IPS DF 19.7 (cell line): Measurements from ENCODE around the gene NCAM2.
"Not testable (repeated sequence)": the region's sequence is repeated elsewhere in the genome, so short reads cannot be mapped to it uniquely, and the experiment has no call there.

Experiments
- DNase-seq: peaks from one replicate; pipeline ENCODE4 v3.0.0-alpha.2; 2013; ENCODE audit warnings: low read depth, low spot score

The NCAM2 gene

DNA sequence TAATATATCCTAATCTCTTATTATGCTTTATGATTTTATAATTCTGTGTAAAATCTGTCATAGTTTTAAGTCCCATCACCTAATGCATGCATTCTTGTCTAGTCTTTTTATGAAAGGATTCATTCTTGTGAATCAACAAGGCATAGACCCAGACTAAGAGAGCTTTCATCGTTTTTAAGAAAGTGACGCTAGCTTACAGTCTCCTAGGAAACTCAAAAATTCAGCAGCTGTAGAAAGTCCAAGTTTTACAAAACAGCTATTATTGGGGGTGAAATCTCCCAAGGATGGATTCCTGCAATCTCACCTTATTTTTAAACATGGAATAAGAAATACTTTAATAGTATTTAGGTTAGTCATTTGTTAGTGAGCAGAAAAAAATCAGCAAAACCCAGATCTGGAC lies 104.7 kb downstream of the NCAM2 start:
- DNase-seq, result no peak

GRCh38 chr21:21103692-21104091 lies 105.5 kb downstream of the NCAM2 start:
- DNase-seq, result no peak

GRCh38 chr21:21109736-21110135 lies 111.5 kb downstream of the NCAM2 start:
- no peak for DNase-seq

DNA sequence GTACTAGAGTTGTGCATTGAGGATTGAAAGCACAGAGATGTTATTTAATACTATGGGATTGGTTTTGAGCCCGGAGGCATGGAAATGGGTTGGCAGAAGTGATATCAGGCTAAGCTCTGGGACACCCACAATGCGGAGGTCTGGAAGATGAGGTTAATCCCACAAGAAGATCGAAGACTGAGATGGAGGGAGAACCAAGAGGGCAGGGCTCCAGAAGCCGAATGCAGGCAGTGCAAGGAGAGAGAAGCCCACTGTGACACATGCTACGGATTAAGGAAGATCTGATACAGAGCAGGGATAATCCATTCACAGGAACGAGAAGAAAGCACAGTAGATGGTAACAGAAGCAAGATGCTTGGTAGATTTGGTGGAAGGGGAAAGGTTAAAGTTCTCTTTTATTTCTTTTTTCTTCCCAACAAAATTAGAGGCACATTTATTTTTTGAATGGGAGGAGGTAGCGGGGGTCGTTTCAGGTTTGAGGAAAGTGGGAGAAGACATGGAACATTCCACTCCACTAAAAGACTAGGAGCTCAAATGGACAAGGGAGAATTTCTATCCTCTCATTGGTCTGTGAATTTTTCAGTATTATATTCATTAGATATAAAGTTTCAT lies 113.2 kb downstream of the NCAM2 start:
- DNase-seq, result no peak

GRCh38 chr21:21114461-21114860 lies 116.3 kb downstream of the NCAM2 start:
- DNase-seq, result no peak

- DNase-seq, result no peak
These were observed 120.9 kb downstream of the NCAM2 start for GRCh38 chr21:21119091-21119490.

DNA sequence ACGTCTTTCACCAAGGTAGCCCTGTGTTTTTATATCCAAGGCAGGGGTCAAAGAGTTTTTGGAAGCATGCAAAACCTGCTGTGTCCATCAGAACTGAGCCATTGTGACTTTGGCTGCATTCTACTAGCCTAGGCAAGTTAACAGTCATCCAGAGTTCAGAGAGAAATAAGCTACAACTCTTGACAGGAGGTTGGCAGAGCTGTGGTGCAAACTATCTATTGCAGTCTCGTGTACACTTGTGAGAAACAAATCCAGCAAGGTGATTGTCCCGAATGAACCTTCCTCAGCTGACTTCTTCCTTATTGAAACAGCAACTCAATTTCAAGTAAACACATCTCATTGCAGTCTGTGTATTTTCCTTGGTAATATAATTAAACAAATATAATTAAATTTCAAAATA lies 124.5 kb downstream of the NCAM2 start:
- DNase-seq, result no peak

DNA sequence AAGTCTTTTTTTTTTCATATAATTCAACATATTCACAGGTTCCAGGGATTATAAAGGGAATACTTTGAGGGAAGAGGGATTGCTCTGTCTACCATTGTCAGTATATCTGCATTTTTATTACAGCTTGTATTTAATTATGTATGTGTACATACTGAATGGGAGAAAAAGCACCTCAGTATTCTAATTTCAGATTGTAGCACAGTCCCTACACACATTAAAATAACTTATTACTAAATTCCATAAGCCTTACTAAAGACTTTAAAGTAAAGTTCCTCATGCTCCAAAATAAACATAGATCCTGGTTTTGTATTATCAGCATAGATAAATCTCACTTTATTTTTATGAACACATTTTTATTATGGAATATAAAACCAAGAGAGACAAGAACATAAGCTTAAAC lies 134.2 kb downstream of the NCAM2 start:
- no peak for DNase-seq

- DNase-seq, result no peak
These were observed 139.8 kb downstream of the NCAM2 start for GRCh38 chr21:21137986-21138385.

- DNase-seq, result no peak
These were observed 148.6 kb downstream of the NCAM2 start for GRCh38 chr21:21146587-21147373.

- DNase-seq, result no peak
These were observed 149.2 kb downstream of the NCAM2 start for GRCh38 chr21:21147374-21147745.

DNA sequence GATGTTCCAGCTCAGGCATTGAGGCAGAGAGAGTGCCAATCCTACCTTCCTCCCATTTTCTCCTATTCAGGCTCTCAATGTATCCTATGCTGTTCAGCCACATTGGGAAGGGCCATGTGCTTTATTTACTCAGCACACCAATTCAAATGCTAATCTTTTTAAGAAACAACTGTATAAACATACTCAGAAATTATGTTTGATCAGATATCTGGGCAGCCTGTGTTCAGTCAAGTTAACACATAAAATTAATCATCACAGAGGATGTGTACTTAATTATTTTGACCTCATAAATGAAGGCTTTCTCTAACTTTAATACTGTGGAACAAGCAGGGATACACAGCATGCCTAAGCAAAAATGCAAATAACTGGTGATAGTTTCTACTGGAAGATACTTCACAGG lies 149.8 kb downstream of the NCAM2 start:
- no peak for DNase-seq

DNA sequence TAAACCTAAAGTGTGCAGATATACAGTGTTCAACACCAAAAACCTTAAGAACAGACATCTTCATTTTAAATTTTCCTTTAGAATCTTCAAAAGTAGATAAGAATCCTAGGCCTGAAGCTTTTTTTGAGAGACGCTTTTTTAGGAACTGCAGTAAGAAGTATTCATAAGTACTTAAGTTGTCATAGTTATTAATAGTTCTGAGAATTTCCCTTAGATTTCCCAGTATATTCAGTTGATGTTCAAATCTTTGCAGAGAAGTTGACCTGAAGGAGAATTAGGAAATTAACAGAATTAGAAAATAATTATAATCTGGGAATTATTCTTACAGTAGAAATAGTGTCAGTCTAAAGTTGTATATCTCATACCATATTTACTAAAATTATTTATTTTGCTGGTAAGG lies 150.3 kb downstream of the NCAM2 start:
- DNase-seq, result no peak

- not testable (repeated sequence) for DNase-seq
These were observed 151.2 kb downstream of the NCAM2 start for GRCh38 chr21:21149445-21149844.

DNA sequence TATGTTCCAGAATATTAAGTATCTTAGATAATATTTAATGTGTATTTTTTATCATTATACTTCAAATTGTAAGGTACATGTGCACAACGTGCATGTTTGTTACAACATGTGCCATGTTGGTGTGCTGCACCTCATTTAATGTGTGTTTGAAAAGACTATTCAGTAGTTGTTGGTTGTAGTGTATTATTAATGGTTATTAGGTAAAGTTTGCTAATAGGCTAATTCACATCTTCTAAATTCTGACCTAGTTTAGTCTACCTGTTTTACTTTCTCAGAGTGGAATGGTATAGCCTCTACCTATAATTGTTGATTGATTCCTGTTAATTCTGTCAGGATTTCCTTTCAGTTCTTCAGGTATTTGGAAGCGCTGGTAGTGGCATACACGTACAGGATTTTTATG lies 153.0 kb downstream of the NCAM2 start:
- no peak for DNase-seq

GRCh38 chr21:21156397-21156796 lies 158.2 kb downstream of the NCAM2 start:
- no peak for DNase-seq

DNA sequence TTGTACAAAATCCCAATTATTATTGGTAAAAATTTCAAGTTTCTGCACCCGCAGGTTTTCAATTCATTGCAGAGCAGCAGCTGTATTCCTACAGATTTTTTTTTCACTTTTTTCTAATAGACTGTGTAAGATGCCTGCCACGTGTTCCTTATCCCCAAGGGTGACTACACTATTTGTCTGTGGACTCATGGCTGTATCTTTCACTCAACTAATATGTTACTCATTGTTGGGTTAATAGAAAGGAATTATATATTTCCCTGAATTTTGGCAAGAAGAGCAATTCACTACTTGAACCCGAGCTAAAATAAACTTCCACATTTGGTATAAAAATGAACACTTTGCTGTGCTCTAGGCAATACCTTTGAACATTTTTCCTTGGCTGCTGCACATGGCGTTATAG lies 158.7 kb downstream of the NCAM2 start:
- no peak for DNase-seq

DNA sequence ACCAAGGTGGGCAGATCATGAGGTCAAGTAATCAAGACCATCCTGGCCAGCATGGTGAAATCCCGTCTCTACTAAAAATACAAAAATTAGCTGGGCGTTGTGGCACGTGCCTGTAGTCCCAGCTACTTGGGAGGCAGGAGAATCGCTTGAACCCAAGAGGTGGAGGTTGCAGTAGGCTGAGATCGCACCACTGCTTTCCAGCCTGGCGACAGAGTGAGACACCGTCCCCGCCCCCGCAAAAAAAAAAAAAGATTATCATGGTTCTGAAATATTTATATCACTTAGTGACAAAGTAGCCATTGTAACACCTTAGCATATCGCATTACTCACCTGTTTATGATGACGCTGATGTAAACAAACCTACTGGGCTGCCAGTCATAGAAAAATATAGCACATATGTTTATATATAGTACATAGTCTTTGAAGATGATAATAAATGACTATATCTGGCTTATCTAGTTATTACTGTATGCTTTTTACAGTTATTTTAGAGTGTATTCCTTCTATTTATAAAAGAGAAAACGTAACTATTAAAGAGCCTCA lies 160.2 kb downstream of the NCAM2 start:
- DNase-seq, result no peak

GRCh38 chr21:21159253-21159899 lies 161.2 kb downstream of the NCAM2 start:
- no peak for DNase-seq

GRCh38 chr21:21162786-21163185 lies 164.6 kb downstream of the NCAM2 start:
- no peak for DNase-seq

GRCh38 chr21:21163904-21164303 lies 165.7 kb downstream of the NCAM2 start:
- DNase-seq, result no peak

- DNase-seq, result no peak
These were observed 166.9 kb downstream of the NCAM2 start for GRCh38 chr21:21165063-21165645.
